Esophagus muscularis mucosa (tissue), 4 donors: ENCODE data around the gene CCDC149. TPM values are rescaled to one million over a fixed set of nuclear protein-coding genes. Genes with fewer than 3 reads are reported as not detected.

Source experiments
- DNase-seq: peaks from one replicate; pipeline ENCODE4 v3.0.0-alpha.2; 2017; ENCODE audit errors: extremely low spot score
- H3K27ac ChIP-seq, 4 donors: fragments of 200-600 bp; sonication (generic); replicated peaks in 1 of 4; 1 replicate in 3 of 4; 2 replicates in 1 of 4; pipeline ENCODE4 v1.5.1; 2016 to 2019; ENCODE audit warnings: mild to moderate bottlenecking in 1 of 4
- H3K27me3 ChIP-seq, 4 donors: fragments of 200-600 bp; sonication (generic); one replicate each; pipeline versions ENCODE4 v1.5.1 to v1.6.0; 2016 to 2019
- H3K36me3 ChIP-seq, 4 donors: fragments of 200-600 bp; sonication (generic); one replicate each; pipeline ENCODE4 v1.5.1; 2016 to 2019
- H3K4me1 ChIP-seq, 4 donors: fragments of 200-600 bp; sonication (generic); one replicate each; pipeline ENCODE4 v1.5.1; 2016 to 2019
- H3K4me3 ChIP-seq, 4 donors: fragments of 200-600 bp; sonication (generic); 1 replicate in 2 of 4; 2 replicates in 2 of 4; pipeline ENCODE4 v1.5.1; 2016 to 2019; ENCODE audit warnings: mild to moderate bottlenecking in 4 of 4, moderate library complexity in 1 of 4
- H3K9me3 ChIP-seq, 4 donors: fragments of 200-600 bp; sonication (generic); 1 replicate in 3 of 4; 2 replicates in 1 of 4; pipeline ENCODE4 v1.5.1; 2016 to 2019
- CTCF ChIP-seq, 3 experiments: fragments of 200-600 bp in 2 of 3; fragments of 450-650 bp in 1 of 3; sonication (generic) in 2 of 3; IDR thresholded peaks; one replicate each; pipeline ENCODE4 v1.5.1; 2017 to 2019; ENCODE audit warnings: antibody characterized with exemption in 3 of 3, mild to moderate bottlenecking in 2 of 3, moderate library complexity in 1 of 3
- EP300 ChIP-seq: sonication (generic); formaldehyde crosslinking; IDR thresholded peaks from one replicate; pipeline ENCODE4 v1.6.1; 2017; ENCODE audit warnings: antibody characterized with exemption
- POLR2A ChIP-seq: fragments of 450-650 bp; IDR thresholded peaks from one replicate; pipeline ENCODE4 v1.6.1; 2017; ENCODE audit warnings: antibody characterized with exemption, moderate library complexity, mild to moderate bottlenecking, low read depth
- POLR2AphosphoS5 ChIP-seq, 2 donors: sonication (generic); formaldehyde crosslinking; IDR thresholded peaks; one replicate each; pipeline ENCODE4 v1.6.1; 2017; ENCODE audit warnings: antibody characterized with exemption in 2 of 2
- WGBS: methylation state at CpG from one replicate; pipeline ENCODE4 v1.1.5; 2018; 5-methylcytosine and 5-hydroxymethylcytosine counted together
- intact Hi-C: fragments of 100-400 bp; cut with DNase I; formaldehyde crosslinking; loops from one replicate; pipeline ENCODE4 v1.15.1; 2023
- total RNA-seq, 4 donors: library from RNA; depleted of rRNA; stranded (reverse); fragments of >200 nt; gene quantifications; one replicate each; pipeline versions ENCODE4 v1.1.0 to v1.2.1, GENCODE V29; 2016

The CCDC149 gene
- total RNA-seq, 4 donors from 2014 or later, result 21.0 to 37.9 (median 34.0) TPM

GRCh38 chr4:24772952-24773351 lies 139.9 kb downstream of the CCDC149 start:
- intact Hi-C loops, result no loop called here
- peak; percentile 7 for DNase-seq
- TF ChIP-seq CTCF (IDR thresholded peaks at IDR 0.05), result no peak
- TF ChIP-seq POLR2A, result no peak
- no peak for TF ChIP-seq EP300
- no peak for TF ChIP-seq POLR2AphosphoS5 (IDR thresholded peaks at IDR 0.05)
- Histone ChIP-seq H3K27ac (no peak overlapping the region), H3K27me3 (no peaks in the 10 kb centered on the region), H3K4me1 (peaks cover 5 to 27% (median 22%) of the 10 kb centered on the region in 4 donors), H3K4me3 (no peak overlapping the region), H3K9me3 (no peaks in the 10 kb centered on the region), H3K36me3 (no peaks in the 10 kb centered on the region)
- WGBS, result 98% methylated on average over 6 of the region's 6 CpGs

GRCh38 chr4:24772061-24772705 lies 140.7 kb downstream of the CCDC149 start:
- Histone ChIP-seq H3K27ac (no peak overlapping the region), H3K4me1 (peaks cover 0 to 19% (median 15%) of the 10 kb centered on the region in 4 donors), H3K9me3 (no peaks in the 10 kb centered on the region), H3K4me3 (no peak overlapping the region), H3K27me3 (no peaks in the 10 kb centered on the region), H3K36me3 (no peaks in the 10 kb centered on the region)
- peak; percentile 60 for DNase-seq
- TF ChIP-seq EP300 (no peak), POLR2AphosphoS5 (IDR thresholded peaks at IDR 0.05) (no peak), CTCF (IDR thresholded peaks at IDR 0.05) (no peak), POLR2A (no peak)
- 90% methylated on average over 5 of the region's 5 CpGs for WGBS
- intact Hi-C loops, result no loop called here

- no peak overlapping the region for H3K4me3 ChIP-seq
- DNase-seq, result peak; percentile 90
- no peaks in the 10 kb centered on the region for H3K36me3 ChIP-seq
- no peaks in the 10 kb centered on the region for H3K9me3 ChIP-seq
- H3K27ac ChIP-seq, result no peak overlapping the region
- peaks cover 0 to 16% (median 14%) of the 10 kb centered on the region in 4 donors for H3K4me1 ChIP-seq
- WGBS, result 65% methylated on average over 4 of the region's 4 CpGs
- no peaks in the 10 kb centered on the region for H3K27me3 ChIP-seq
- TF ChIP-seq POLR2A (no peak), POLR2AphosphoS5 (IDR thresholded peaks at IDR 0.05) (no peak), CTCF (IDR thresholded peaks at IDR 0.05) (no peak), EP300 (no peak)
- intact Hi-C loops, result no loop called here
These were observed 141.6 kb downstream of the CCDC149 start for GRCh38 chr4:24771241-24771640.

- Histone ChIP-seq H3K27me3 (no peaks in the 10 kb centered on the region), H3K4me1 (peaks cover 0 to 17% (median 16%) of the 10 kb centered on the region in 4 donors), H3K27ac (no peak overlapping the region), H3K9me3 (no peaks in the 10 kb centered on the region), H3K4me3 (no peak overlapping the region), H3K36me3 (no peaks in the 10 kb centered on the region)
- WGBS, result 61% methylated on average over 4 of the region's 4 CpGs
- TF ChIP-seq POLR2AphosphoS5 (IDR thresholded peaks at IDR 0.05) (no peak), EP300 (no peak), CTCF (IDR thresholded peaks at IDR 0.05) (no peak), POLR2A (no peak)
- DNase-seq, result no peak
- intact Hi-C loops, result no loop called here
These were observed 142.2 kb downstream of the CCDC149 start for GRCh38 chr4:24770667-24771066.
